HG03521 (cell line): Measurements from ENCODE around the gene OST4.
A peak's percentile ranks its signal among the peaks of the same experiment; 100 is the strongest.

ENCODE experiments used
- ATAC-seq: cut with Tn5 transposase; IDR thresholded peaks from one replicate; pipeline ENCODE4 v1.9.1; 2021; ENCODE audit warnings: mild to moderate bottlenecking, moderate library complexity; ENCODE audit not compliant: unreplicated experiment

OST4 gene

DNA sequence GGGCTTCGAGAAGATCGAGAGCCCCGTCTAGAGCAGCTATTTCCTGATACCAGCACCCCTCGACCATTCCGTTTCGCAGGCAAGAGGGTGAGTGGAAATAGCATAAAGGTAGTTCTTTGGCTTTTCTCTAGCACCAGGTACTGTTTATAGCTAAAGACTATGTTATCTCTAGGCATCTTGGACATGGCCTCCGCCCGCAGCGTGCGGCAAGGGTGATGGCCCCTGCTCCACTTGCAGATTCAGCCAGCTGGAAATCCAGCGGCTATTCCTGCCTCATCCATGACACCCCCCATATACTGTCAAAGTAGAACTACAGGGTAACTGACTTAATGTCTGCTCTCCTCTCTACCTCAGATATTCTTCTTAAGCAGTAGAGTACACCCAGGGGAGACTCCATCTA, 16.7 kb downstream of the OST4 start:
- ATAC-seq = no peak

DNA sequence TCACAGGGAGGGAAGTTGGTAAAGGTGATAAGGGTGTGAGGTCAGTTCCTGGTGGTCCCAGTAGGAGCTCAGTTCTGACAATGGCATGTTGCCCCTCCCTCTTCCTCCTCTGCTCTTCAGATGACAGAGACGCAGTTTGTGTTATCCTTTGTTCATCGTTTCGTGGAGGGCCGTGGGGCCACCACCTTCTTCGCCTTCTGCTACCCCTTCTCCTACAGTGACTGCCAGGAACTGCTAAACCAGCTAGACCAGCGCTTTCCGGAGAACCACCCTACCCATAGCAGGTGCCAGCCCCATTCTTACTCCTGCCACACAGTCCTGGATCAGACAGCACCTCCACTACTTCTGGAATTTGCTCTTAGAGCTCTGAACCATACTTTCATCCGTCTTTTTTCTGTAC, 17.7 kb downstream of the OST4 start:
- ATAC-seq = no peak

DNA sequence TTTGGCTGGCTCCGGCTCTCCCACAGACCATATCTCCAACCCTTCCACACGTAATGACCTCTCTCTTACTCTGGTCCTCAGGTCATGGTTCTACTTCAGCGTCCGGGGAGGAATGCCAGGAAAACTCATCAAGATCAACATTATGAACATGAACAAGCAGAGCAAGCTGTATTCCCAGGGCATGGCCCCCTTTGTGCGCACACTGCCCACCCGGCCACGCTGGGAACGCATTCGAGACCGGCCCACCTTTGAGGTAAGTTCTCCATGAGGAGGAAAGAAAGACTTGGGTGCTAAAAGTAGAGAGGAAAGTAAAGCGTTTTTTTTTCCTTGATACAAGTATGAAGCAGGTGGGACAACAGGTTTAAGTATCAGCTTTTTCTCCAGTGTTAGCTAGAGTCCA, 18.1 kb downstream of the OST4 start:
- ATAC-seq = no peak

DNA sequence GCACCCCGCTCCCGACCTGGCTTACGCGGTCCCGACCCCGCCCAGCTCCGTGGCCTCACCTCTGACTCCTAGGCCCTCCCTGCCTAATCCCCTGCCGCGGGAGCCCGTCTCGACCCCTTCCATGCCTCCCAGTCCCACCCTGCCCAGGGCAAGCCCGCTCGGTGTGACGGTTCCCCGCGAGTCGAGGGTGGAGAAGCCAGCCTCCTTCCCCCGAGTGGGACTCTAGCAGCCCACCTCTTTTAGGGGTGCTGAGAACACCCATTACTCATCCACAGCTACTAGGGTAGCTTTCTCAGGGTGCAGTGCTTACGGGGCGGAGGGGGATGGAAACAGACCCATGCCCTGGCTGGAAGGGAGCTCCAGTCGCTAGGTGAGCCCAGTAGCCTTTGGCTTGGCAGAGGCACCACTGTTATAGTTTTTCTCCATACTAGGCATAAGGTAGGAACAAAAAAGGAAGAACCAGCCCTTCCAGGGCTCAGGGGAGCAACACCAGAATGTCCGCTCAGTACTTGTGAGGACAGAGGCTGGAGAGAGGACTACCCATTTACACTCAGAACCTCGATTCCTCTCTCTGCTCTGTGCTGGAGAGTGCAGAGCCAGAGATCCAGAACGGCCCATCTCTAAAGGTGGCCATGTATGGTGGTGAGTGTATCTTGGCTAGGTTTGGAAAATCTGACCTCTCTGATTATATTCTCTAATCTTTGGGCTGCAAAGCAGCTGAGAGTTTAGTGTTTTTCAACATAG, 19.4 kb downstream of the OST4 start:
- no peak for ATAC-seq

DNA sequence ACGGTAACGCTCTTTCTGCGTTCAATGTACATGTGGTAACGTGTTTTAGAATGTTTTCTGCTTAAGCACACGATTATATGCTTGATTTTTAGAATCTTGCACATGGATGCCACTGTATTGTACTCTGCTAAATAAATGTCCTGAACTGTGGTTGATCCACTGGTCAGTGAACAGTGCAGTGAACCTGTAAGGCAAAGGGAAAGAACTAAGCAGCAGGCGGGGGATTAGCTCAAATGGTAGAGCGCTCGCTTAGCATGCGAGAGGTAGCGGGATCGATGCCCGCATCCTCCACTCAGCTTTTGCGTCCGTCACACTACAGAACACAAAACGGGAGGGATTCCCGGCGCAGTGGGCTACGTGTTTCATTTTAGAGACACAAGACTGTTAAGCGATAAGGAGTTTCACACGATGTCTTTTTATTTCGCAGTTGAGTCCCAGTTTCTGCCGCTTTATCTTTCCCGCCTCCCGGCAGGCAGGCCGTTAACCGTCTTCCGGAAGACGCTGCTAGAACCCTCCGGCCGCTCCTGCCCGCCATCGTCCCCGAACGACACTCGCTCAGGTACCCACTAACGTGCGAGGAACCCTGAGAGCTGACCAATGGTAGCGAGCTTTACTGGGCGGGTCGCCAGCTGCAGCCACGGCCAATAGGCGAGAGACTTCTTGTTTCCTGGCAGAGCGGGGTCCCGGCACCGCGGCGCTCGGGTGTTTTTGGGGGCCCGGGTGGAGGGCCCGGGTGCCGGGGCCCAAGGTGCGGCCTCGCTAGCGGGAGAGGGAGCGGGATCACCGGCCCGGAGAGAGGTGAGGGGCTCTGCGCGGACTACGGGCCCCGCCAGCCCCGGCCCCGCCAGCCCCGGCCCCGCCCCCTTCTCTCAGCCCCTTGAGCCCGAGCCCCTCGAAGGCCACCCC, 20.2 kb downstream of the OST4 start, which contains the start of gene AGBL5:
Gene AGBL5 (plus strand): TSS at position 673 of the 906 bp plus-strand sequence. CDS start 1,291 bp downstream, outside the sequence.
- ATAC-seq = peak; percentile 68

DNA sequence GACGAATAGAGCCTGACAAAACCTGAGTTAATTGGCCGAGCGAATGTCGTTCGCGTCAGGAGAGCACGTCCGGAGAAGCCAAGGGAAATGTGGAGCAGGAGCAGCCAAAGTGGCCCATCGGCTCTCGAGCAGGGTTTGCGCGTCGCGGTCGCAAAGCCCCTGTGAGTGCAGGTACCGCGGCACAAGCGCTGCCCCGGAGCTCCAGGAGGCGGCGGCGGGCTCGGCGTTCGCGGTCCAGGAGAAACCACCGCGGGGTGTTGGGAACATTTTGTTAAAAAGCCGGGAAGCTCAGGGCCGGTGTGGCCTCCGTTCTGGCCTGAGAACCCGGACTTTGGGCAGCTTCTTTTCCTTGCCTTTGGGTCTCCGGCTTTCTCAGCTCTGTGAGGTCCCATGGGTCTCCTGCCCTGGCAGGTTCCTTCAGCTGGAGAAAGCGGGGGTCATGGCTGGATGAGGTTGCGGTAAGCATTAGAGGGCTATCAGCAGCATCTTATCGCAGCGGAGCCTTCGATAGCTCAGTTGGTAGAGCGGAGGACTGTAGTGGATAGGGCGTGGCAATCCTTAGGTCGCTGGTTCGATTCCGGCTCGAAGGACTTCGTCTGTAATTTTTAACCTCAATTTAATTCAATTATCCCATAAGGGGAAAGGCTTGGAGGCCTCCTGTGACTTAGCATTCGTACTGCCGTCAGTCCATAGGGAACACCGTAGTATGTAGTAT, 21.0 kb downstream of the OST4 start:
- peak; percentile 41 for ATAC-seq

DNA sequence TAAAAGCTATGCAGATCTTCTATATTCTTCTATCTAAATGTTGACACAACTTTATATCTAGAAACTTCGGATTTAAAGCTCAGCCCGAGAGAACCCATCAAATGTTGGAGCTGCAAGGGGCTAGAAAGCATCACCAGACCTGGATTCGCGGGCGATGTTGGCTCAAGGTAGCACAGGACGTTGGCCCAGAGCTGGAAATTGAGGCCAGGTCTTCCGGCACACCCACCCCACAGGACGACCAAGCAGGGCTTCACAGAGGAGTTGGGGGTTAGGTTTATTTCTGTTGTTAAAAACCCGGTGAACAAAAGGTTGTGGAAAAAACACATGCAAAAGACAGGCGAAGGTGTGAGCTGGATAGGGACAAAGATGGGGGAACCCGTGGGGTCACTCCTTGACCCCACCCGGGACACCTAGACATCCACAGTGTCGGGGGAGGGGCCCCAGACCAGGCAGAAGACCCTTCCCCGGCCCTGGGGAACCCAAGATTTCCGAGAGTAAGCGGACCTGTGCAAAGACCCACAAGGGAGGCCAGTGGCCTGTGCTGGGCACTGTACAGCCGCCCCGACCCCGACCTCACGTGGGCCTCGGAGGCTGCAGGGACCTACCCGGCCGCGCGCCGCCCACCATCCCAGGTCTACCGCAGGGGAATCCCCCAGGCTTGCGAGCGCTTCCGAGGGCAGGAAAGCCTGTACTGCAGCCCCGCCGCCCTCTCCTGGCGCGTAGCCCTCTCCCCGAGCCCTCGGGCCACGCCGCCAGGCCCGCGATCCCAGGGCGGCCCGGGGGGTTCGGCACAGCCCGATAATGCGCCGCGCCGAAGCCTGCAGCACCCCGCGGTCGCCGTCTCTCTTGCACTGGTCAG, 21.8 kb downstream of the OST4 start:
- no peak for ATAC-seq

DNA sequence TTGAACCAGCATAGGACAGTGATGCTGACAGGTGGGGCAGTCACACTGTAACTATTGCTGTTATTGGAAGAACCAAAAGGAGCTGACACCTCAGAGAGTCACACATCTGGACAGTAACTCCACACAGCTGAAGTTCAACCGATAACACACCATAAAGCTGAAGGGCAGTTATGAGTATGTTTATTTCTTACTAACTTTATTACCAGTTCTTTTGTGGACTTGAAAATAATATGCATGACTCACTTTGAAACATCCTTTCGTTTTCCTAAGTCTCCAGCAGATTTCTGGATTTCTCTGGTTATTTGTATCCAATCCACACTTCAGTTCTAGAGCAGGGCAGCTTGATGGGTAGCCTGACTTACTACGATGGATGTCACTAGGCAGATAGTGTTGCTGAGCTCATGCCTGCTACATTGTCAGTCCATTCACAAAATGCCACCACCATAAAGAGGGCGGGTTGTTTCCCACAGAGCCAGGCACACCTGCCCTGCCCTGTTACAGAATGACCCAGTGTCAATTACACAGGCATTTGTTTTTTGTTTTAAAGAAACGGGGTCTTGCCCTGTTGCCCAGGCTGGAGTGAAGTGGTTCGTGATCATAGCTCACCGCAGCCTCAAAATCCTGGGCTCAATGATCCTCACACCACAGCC, 28.3 kb downstream of the OST4 start:
- ATAC-seq = no peak

DNA sequence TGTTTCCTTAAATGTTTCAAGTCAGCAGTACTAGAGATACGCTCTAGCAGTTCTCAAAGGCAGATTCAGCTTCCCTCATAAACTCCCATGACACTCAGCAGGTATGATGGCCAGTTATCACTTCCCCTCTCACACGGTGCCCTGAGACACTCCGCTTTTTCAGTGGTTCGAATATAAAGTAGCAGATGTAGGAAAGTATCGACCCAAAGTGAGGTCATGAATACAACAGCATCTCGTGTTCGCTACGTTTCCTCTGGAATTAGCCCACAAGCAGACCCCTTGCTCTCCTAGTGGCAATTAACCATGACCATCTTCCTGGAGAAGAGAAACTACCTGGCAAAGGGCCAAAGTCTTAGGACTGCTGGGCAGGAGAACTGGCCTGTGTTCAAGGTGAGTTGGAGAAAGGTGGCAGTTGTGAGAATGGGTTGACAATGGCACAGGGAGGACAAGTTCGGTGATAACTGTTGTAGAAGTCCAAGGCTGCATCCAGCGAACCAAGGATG, 29.2 kb downstream of the OST4 start:
- peak; percentile 50 for ATAC-seq

DNA sequence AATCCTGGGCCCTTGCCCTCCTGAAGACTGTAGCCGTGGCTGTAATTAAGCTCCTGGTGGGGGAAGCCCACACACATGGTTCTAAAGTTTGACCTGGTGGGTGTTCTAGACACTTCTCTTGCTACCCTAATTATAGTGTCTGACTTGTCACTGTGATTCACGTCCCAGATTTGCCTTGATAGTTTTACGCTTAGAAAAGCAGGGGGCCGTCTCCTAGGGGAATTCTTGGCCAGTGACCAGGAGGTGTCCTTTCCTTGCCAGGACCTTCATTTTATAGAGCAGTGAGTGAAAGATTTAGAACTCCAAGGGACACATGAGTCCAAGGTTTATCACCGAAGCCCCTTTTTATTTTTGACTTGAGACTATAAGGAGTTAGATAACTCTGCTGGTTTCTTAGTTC, 29.7 kb downstream of the OST4 start:
- ATAC-seq = no peak

DNA sequence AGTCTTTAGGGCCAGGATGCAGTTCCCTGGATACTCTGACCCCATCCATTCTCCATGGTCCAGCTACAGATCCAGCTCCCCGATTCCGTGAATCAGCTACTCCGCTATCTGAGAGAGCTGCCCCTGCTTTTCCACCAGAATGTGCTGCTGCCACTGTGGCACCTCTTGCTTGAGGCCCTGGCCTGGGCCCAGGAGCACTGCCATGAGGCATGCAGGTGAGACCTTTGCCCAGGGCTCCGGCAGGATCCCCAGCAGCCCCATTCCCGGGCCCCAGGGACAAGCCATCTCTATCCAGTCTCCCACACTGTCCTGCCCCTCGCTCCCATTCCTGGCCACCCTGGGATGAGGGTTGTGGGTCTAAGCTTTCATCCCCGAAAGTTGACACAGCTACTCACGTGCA, 31.2 kb downstream of the OST4 start:
- no peak for ATAC-seq

DNA sequence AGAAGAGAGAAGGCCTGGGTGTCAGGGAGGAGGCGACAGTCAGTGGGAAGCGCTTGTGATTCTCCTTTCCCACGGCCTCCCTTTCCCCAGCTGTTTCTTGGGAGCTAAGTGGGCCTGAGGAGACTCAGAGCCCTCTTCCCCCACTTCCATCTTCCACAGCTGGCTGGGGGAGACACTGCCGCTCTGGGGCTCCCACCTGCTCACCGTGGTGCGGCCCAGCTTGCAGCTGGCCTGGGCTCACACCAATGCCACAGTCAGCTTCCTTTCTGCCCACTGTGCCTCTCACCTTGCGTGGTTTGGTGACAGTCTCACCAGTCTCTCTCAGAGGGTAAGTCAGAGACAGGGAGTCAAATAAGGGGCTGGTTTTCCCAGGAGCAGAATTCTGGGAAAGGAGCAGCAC, 31.6 kb downstream of the OST4 start:
- no peak for ATAC-seq

DNA sequence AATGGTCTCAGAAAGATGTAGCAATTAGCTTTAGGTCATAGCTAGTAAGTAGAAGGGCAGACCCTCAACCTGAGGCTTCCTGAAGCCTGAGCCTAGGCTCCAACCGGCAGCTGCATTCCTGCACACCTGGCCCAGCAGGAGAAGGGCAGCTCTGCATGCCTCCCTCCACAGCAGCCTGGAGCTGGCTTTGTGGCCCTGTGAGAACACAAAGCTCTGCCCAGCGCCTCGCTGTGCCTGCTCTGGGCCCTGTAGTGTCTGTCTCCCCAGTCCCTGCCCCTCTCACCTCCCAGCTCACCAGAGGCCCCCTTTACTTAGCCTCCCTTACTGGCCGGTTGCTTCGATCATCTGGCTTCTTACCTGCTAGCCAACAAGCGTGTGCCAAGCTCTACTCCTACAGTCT, 32.0 kb downstream of the OST4 start:
- ATAC-seq = no peak

DNA sequence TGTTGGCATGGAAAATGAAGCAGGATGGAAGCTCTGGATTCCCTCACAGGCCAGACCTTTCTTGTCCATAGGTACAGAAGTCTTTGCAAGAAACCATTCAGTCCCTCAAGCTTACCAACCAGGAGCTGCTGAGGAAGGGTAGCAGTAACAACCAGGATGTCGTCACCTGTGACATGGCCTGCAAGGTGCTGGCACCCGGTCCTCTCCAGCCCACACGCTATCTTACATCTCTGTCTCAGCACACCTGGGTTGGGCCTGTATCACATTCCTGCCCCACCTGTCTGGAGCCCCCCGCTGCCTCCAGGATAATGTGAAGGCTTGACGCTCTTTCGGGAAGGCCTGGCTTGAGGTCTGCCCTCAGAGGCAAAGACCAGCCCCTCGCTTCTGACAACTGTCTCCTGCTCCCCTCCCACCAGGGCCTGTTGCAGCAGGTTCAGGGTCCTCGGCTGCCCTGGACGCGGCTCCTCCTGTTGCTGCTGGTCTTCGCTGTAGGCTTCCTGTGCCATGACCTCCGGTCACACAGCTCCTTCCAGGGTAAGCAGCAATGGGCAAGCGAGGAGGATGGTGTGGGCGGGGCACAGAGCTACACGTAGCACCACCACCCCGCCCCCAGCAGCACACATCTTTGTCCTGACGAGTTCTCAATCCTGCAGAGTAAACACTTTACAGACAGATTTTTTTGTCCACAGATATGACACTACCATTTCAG, 32.7 kb downstream of the OST4 start:
- no peak for ATAC-seq

DNA sequence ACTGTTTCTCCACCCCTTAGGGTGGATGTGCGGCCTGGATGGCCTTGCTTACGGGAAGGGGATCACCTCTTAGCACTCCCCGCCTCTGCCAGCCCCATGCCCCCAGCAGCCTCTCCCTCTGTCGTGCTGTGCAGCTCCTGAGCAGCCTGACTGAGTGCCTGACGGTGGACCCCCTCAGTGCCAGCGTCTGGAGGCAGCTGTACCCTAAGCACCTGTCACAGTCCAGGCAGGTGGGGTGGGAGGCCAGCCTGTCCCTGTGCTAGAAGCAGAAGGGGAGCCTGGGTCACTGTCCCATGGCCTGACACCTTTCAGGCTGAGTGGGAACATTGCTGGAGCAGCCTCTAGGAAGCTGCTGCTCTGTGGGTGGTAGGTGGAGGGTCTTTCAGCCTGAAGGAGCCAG, 33.4 kb downstream of the OST4 start:
- ATAC-seq = no peak

DNA sequence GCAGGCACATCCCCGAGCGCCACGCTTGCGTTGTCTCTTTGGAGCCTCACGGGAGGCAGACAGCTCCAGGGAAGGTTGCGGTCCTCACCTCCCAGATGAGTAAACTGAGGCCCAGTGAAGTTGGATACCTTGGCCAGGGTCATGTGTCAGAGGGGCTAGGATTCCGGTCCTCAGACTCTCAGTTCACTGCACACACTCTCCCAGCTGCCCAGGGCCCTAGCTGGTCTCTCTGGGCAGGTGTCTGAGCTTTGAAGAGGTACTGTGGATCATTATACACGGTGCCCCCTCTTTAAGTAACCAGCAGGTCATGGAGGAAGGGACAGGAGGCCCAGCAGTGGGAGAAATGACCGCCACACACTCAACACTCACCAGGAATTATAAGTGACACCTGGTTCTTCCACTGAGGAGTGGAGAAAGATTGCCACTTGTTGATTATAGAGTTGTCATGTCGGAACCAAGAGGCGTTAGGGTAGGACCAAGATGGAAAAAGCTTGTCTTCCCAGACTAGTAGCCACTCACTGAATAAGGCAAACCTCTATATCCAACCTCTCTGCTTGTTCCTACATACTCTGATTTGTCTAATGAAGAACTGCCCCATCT, 38.1 kb downstream of the OST4 start:
- ATAC-seq = no peak

DNA sequence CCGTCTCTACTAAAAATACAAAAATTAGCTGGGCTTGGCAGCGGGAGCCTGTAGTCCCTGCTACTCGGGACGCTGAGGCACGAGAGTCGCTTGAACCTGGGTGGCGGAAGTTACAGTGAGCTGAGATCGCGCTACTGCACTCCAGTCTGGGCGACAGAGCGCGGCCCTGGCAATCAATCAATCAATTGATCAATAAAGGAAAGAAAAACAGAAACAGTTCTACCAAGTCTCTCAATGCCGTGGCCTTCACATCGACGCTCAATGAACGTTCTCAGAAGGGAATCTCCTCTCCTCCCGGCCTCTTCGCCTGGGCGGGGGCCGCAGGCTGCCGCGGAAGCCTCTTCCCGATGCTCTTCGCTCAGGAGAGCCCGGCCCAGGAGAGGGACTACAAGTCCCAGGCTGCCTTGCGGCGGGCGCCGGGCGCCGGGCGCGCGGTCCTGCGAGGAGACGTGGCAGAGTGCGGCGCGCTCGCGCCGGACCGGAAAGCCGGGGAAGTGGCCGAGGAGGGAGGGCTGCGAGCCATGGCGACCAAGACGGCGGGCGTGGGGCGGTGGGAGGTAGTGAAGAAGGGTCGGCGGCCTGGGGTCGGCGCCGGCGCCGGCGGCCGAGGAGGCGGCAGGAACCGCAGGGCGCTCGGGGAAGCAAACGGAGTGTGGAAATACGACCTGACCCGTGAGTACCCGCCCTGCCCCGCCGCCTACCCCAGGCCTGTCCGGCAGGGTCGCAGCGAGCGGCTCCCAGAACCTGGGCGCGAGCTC, 38.8 kb downstream of the OST4 start, which contains the start of gene TMEM214:
Gene TMEM214 (plus strand): TSS at position 471 of the 758 bp plus-strand sequence. CDS start 51 bp downstream, at position 522.
- ATAC-seq = peak; percentile 92

DNA sequence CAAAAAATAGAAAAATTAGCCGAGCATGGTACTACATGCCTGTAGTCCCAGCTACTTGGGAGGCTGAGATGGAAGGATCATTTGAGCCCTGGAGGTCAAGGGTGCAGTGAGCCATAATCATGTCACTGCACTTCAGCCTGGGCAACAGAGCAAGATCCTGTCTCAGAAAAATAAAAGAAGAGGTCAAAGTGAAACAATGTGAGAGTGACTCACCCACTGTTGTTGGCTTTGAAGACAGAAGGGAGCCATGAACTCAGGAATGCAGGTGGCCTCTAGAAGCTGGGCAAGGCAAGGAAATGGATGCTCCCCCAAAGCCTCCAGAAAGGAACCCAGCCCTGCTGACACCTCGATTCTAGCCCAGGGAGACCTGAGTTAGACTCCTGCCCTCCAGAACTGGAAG, 42.4 kb downstream of the OST4 start:
- no peak for ATAC-seq
